ENCODE measurements around the gene RETREG1. TPM values are rescaled to one million over a fixed set of nuclear protein-coding genes. Genes with fewer than 3 reads are reported as not detected.
"Not testable (repeated sequence)": the region's sequence is repeated elsewhere in the genome, so short reads cannot be mapped to it uniquely, and the experiment has no call there.

RETREG1 gene
- total RNA-seq, 4 donors from 2014 or later: 29.1 to 58.8 (median 43.3) TPM

- intact Hi-C loops (cut with DNase I; ENCODE audit: low total_unique reads): no loop called here
- H3K4me3 ChIP-seq (ENCODE audit: low read depth, poor library complexity, severe bottlenecking): no peak overlapping the region
- no peak for TF ChIP-seq POLR2A (IDR thresholded peaks at IDR 0.05)
- no peak for DNase-seq (ENCODE audit: low spot score in 2 of 2)
Measured at GRCh38 chr5:16480144-16480543, 136.7 kb downstream of the RETREG1 start.

GRCh38 chr5:16477541-16477940, 139.3 kb downstream of the RETREG1 start:
- 72 to 83% methylated on average over 3 of the region's 3 CpGs for WGBS, 2 donors

GRCh38 chr5:16476417-16476816, 140.4 kb downstream of the RETREG1 start:
- WGBS, 2 donors: 97% methylated on average over 3 of the region's 3 CpGs
- H3K4me3 ChIP-seq (ENCODE audit: low read depth, poor library complexity, severe bottlenecking); DNase-seq (ENCODE audit: low spot score in 2 of 2): not testable (repeated sequence)
- intact Hi-C loops (cut with DNase I; ENCODE audit: low total_unique reads): loop anchor here (5.0 kb wide), 1 partner anchor 1279 kb away; no protein-coding TSS in a partner anchor

More at GRCh38 chr5:16477541-16477940, 139.3 kb downstream of the RETREG1 start:
- DNase-seq (ENCODE audit: low spot score in 2 of 2): no peak
- H3K4me3 ChIP-seq (ENCODE audit: low read depth, poor library complexity, severe bottlenecking): no peak overlapping the region
- intact Hi-C loops (cut with DNase I; ENCODE audit: low total_unique reads): loop anchor here (5.0 kb wide), 1 partner anchor 1280 kb away; no protein-coding TSS in a partner anchor
- TF ChIP-seq POLR2A (IDR thresholded peaks at IDR 0.05) (no peak), CTCF (IDR thresholded peaks at IDR 0.05) (no peak)

- WGBS, 2 donors: 61 to 71% methylated on average over 3 of the region's 3 CpGs
- no peak overlapping the region for H3K4me3 ChIP-seq (ENCODE audit: low read depth, poor library complexity, severe bottlenecking)
- no peak for DNase-seq (ENCODE audit: low spot score in 2 of 2)
- intact Hi-C loops (cut with DNase I; ENCODE audit: low total_unique reads): no loop called here
- TF ChIP-seq POLR2A (IDR thresholded peaks at IDR 0.05) (no peak), CTCF (IDR thresholded peaks at IDR 0.05) (no peak)
Measured at GRCh38 chr5:16471387-16471786, 145.4 kb downstream of the RETREG1 start.

- TF ChIP-seq CTCF (IDR thresholded peaks at IDR 0.05): no peak
- TF ChIP-seq POLR2A (IDR thresholded peaks at IDR 0.05): no peak
- DNase-seq (ENCODE audit: low spot score in 2 of 2): no peak
- intact Hi-C loops (cut with DNase I; ENCODE audit: low total_unique reads): no loop called here
- WGBS, 2 donors: 45 to 59% methylated on average over 3 of the region's 3 CpGs
- no peak overlapping the region for H3K4me3 ChIP-seq (ENCODE audit: low read depth, poor library complexity, severe bottlenecking)
Measured at GRCh38 chr5:16467363-16468219, 149.2 kb downstream of the RETREG1 start.

- TF ChIP-seq POLR2A (IDR thresholded peaks at IDR 0.05) (peak in 1 of 2 donors; percentile 59), CTCF (IDR thresholded peaks at IDR 0.05) (no peak)
- intact Hi-C loops (cut with DNase I; ENCODE audit: low total_unique reads): no loop called here
- 0% methylated on average over 22 to 71 of the region's 75 CpGs for WGBS, 2 donors
- H3K4me3 ChIP-seq (ENCODE audit: low read depth, poor library complexity, severe bottlenecking): peak within 1 kb of the TSS; percentile 83
- DNase-seq (ENCODE audit: low spot score in 2 of 2): peak; percentile 91 to 98
Measured at GRCh38 chr5:16465544-16466432, 151.0 kb downstream of the RETREG1 start, which contains the start of gene ZNF622. ZNF622 (minus strand) TSS chr5:16465800; CDS start chr5:16465665, 135 bp downstream.

All from lower leg skin (tissue), 4 donors.